GM21619 (cell line): ENCODE results near the gene ARFRP1.
A peak's percentile ranks its signal among the peaks of the same experiment; 100 is the strongest.
"Not testable (repeated sequence)": the region's sequence is repeated elsewhere in the genome, so short reads cannot be mapped to it uniquely, and the experiment has no call there.

Experiments used
- ATAC-seq: cut with Tn5 transposase; IDR thresholded peaks from one replicate; pipeline ENCODE4 v1.9.1; 2021; ENCODE audit not compliant: unreplicated experiment

Gene ARFRP1

GRCh38 chr20:63733117-63733516 lies 25.3 kb upstream of the ARFRP1 start:
- no peak for ATAC-seq

GRCh38 chr20:63732118-63733095 lies 24.6 kb upstream of the ARFRP1 start:
- no peak for ATAC-seq

DNA sequence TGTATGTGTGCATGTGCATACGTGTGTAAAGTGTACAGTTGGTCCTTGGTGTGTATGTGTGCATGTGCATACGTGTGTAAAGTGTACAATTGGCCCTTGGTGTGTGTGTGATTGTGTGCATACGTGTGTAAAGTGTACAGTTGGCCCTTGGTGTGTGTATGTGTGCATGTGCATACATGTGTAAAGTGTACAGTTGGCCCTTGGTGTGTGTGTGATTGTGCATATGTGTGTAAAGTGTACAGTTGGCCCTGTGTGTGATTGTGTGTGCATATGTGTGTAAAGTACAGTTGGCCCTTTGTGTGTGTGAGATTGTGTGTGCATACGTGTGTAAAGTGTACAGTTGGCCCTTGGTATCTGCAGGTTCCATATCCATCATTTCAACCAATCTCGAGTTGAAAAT lies 23.6 kb upstream of the ARFRP1 start:
- no peak for ATAC-seq

- not testable (repeated sequence) for ATAC-seq
These were observed 22.5 kb upstream of the ARFRP1 start for GRCh38 chr20:63730189-63730733.

GRCh38 chr20:63722967-63723622 lies 15.3 kb upstream of the ARFRP1 start:
- ATAC-seq, result not testable (repeated sequence)

DNA sequence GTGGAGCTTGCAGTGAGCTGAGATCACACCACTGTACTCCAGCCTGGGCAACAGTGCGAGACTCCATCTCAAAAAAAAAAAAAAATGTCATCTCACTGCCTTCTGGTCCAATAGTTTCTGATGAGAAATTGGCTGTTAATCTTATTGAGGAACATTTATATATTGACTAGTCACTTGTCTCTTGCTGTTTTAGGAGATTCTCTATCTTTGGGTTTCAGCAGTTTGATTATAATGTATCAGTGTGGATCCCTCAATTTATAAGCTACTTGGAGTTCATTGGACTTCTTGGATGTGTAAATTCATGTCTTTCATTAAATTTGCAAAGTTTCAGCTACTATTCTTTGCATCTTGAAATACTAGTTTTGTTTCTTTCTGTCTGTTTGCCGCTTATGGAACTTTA lies 11.2 kb upstream of the ARFRP1 start:
- no peak for ATAC-seq

GRCh38 chr20:63714858-63715257 lies 7.1 kb upstream of the ARFRP1 start:
- ATAC-seq, result no peak

DNA sequence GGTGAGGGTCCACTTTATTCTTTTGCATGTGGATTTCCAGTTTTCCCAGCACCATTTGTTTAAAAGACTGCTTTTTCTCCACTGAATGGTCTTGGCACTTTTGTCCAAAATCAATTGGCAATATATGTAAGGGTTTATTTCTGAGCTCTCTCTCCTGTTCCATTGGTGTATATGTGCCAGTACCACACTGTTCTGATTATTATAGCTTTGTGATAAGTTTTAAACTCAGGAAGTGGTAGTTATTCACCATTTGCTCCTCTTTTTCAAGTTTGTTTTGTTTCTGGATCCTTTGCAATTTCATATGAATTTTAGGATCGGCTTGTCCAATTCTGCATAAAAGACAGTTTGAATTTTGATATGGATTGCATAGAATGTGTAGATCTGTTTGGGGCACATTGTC lies 4.4 kb upstream of the ARFRP1 start:
- ATAC-seq, result no peak

GRCh38 chr20:63711085-63711645 lies 3.4 kb upstream of the ARFRP1 start:
- ATAC-seq, result no peak

DNA sequence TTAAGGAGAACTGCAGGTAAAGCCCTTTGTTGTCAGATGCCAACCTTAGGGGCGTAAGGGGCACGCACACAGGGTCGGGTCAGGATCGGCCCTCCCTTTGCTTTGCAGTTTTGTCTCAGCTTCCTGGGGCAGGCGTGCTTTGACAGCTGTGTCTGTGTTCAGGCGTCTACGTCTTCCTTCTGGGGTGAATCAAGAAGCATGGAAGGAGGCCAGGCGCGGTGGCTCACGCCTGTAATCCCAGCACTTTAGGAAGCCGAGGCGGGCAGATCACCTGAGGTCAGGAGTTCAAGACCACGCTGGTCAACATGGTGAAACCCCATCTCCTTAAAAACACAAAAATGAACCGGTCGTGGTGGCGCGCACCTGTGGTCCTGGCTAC lies 1.4 kb upstream of the ARFRP1 start:
- no peak for ATAC-seq

DNA sequence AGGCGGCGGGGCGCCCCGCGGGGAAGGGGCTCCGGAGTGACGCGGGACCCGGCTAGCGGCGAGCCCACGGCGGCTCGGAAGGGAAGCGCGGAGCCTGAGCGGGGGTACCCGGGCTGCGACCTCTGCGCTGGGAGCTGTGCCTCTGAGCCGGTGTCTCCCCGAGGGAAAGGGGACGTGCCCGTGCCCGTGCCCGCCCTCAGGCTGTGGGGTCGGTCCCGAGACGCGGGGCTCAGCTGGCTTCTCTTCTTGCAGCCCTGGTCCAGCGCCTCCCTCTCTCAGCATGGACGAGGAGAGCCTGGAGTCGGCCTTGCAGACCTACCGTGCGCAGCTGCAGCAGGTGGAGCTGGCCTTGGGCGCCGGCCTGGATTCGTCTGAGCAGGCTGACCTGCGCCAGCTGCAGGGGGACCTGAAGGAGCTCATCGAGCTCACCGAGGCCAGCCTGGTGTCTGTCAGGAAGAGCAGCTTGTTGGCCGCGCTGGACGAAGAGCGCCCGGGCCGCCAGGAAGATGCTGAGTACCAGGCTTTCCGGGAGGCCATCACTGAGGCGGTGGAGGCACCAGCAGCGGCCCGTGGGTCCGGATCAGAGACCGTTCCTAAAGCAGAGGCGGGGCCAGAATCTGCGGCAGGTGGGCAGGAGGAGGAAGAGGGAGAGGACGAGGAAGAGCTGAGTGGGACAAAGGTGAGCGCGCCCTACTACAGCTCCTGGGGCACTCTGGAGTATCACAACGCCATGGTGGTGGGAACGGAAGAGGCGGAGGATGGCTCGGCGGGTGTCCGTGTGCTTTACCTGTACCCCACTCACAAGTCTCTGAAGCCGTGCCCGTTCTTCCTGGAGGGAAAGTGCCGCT lies 749 bp upstream of the ARFRP1 start:
- no peak for ATAC-seq

GRCh38 chr20:63706852-63707557 lies 771 bp downstream of the ARFRP1 start:
- ATAC-seq, result peak; percentile 17

DNA sequence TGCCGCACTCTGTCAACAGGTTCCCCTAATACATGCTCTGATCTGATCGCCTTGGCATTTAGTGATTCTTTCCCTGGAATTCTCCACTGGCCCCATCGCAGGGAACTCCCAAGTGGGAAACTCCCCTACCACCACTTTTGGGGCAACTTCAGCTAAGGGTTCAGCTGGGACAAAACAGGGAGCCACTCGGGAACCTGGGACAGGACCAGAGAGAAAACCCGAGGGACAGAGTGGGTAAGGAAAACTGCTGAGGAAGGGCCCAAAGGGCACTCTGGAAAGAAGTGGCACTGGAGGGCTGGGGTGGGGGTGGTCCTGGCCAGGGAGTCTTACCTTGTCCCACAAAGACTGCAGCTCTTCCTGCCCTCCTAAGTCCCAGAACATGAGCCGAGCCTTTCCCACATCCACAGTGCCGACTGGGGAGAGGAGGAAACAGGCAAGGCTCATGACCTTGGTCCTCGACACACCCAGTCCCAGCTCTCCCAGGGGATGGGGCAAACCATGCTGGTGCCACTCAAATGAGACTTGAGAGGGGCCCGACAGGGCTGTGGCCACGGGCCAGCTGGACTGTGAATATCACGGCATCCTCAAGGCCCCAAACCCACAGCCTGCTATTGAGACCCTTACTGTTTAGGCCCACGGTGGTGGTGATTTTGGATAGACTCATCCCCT lies 1.6 kb downstream of the ARFRP1 start:
- no peak for ATAC-seq

- ATAC-seq, result no peak
These were observed 2.3 kb downstream of the ARFRP1 start for GRCh38 chr20:63705232-63706026.

- ATAC-seq, result no peak
These were observed 3.0 kb downstream of the ARFRP1 start for GRCh38 chr20:63704749-63705117.

DNA sequence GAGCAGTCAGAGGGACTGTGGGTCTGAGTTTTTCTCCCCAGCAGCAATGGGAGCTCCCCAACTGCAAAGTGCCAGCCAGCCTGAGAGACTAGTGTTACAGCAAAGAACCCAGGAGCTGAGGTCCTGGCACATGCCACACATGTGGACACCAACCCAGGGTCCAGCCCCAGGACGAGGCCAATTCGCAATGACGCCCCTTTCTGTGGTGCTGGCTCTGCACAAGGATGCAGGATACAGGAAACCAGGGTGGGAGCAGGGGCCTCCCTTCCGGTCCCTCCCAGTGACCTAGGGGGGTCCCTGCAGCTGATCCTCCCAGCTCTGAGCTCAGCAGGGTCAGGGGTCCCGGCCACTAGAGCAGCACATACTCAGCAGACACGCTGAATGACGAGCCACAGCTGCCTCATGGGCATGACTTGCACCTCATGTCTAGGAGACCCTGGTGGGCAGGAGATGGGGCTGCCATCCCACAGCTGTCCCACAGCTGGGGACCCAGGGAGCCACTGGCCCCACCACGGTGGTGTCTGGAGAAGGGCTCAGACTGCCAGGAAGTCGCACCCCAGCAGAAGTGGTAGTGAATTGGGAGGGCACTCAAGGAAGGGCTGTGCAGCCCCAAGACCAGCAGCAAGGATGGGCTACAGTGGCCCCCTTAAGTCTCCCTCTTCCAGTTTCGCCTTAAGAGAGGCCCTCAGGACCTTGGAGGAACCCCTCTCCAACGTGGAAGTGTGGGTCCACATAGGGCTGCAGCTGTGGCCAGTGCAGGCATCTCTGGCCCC lies 3.6 kb downstream of the ARFRP1 start:
- no peak for ATAC-seq

- ATAC-seq, result no peak
These were observed 4.3 kb downstream of the ARFRP1 start for GRCh38 chr20:63703471-63703975.
